ENCODE data around the gene KCNMA1. TPM values are rescaled to one million over a fixed set of nuclear protein-coding genes. Genes with fewer than 3 reads are reported as not detected.

KCNMA1 gene
- polyA plus RNA-seq, 1 of the 3 experiments (the other 2 are of a cell fraction), result 107 TPM

- CTCF ChIA-PET, result no interaction called here
- WGBS (ENCODE audit: low lambda C conversion rate), result 92% methylated on average over 5 of the region's 5 CpGs
These were observed 279.0 kb downstream of the KCNMA1 start for GRCh38 chr10:77358656-77359055.

More at GRCh38 chr10:77358656-77359055, 279.0 kb downstream of the KCNMA1 start:
- Histone ChIP-seq H3F3A (replicated peaks; ENCODE audit: insufficient read depth) (peaks cover 34% of the 10 kb centered on the region), H4K20me1 (ENCODE audit: insufficient read depth) (no peaks in the 10 kb centered on the region), H3K4me2 (peak overlapping the region; percentile 75; the same call in 1 of the 2 replicates), H3K4me3 (ENCODE audit: low read depth in 2 of 2, low read length in 1 of 2) (no peak overlapping the region), H3K27ac (ENCODE audit: low read depth in 2 of 2, low read length in 1 of 2) (peak overlapping the region in 1 of 2 experiments; percentile 97; a peak in 3 of 4 replicates), H2AFZ (ENCODE audit: low read depth) (no peak overlapping the region), H3K9me2 (no peaks in the 10 kb centered on the region), H3K4me1 (ENCODE audit: control insufficient read depth in 1 of 2, insufficient read depth in 2 of 2, low read depth in 1 of 2, low read length in 1 of 2) (peaks cover 4 to 23% of the 10 kb centered on the region in 2 experiments), H3K27me3 (ENCODE audit: insufficient read depth) (no peaks in the 10 kb centered on the region), H3K9me3 (no peaks in the 10 kb centered on the region), H3K79me2 (ENCODE audit: insufficient read depth) (peaks cover 5% of the 10 kb centered on the region; the same call in 1 of the 2 replicates), H3K36me3 (replicated peaks in 1 of 2; ENCODE audit: control insufficient read depth in 1 of 2, insufficient read depth in 2 of 2, low read length in 1 of 2) (peaks cover 0 to 3% of the 10 kb centered on the region in 2 experiments), H3K9ac (peak overlapping the region; percentile 67; the same call in 1 of the 2 replicates)
- DNase-seq, result no peak
- POLR2A ChIA-PET, result no interaction called here
- TF ChIP-seq REST (IDR thresholded peaks at IDR 0.05; ENCODE audit: low read depth, low read length) (no peak), PBX3 (IDR thresholded peaks at IDR 0.05) (no peak), FOSL2 (IDR thresholded peaks at IDR 0.05; ENCODE audit: borderline replicate concordance, low read depth) (no peak), MXI1 (IDR thresholded peaks at IDR 0.05; ENCODE audit: low read depth, low read length) (no peak), ELF1 (IDR thresholded peaks at IDR 0.05) (no peak), RCOR1 (IDR thresholded peaks at IDR 0.05; ENCODE audit: low read length) (no peak), GABPA (IDR thresholded peaks at IDR 0.05; ENCODE audit: low read depth) (no peak), GATA2 (CRISPR knock-in tag; IDR thresholded peaks at IDR 0.05) (no peak), JUND (IDR thresholded peaks at IDR 0.05) (no peak), FOXM1 (IDR thresholded peaks at IDR 0.05; ENCODE audit: low read depth) (no peak), SMC3 (IDR thresholded peaks at IDR 0.05; ENCODE audit: low read depth, low read length) (no peak)

Data from SK-N-SH (cell line).